GM12878 (cell line): ENCODE data around the gene INTS7. TPM values are rescaled to one million over a fixed set of nuclear protein-coding genes. Genes with fewer than 3 reads are reported as not detected.

Experiments
- ATAC-seq: fragments of 200-7000 bp; cut with Tn5 transposase; 3 replicates; pipeline ENCODE4 v1.9.1; 2020; ENCODE audit warnings: mild to moderate bottlenecking, moderate library complexity
- BruUV-seq: library from RNA; stranded (reverse); fragments of 400-500 nt; replicated peaks from 2 replicates; lab custom pipeline; 2021; lab: Mats Ljungman, UMichigan
- CTCF ChIA-PET: fragments of 300-600 bp; sonication (Branson Sonifier 250); formaldehyde crosslinking; extraction: SDS; loops from one replicate; lab custom pipeline; 2021; ENCODE audit warnings: inconsistent platforms; lab: Yijun Ruan, JAX
- POLR2A ChIA-PET: fragments of 350-600 bp; formaldehyde crosslinking; extraction: SDS; loops from one replicate; lab custom pipeline; 2021; ENCODE audit warnings: inconsistent platforms; lab: Charles Lee
- RAD21 ChIA-PET: fragments of 300-600 bp; sonication (Branson Sonifier 250); formaldehyde crosslinking; loops from one replicate; lab custom pipeline; 2023; ENCODE audit warnings: antibody characterized with exemption; ENCODE audit not compliant: unreplicated experiment; lab: Charles Lee
- SMC1A ChIA-PET: fragments of 300-600 bp; sonication (Branson Sonifier 250); formaldehyde crosslinking; loops from one replicate; lab custom pipeline; 2023; ENCODE audit not compliant: unreplicated experiment, uncharacterized antibody; lab: Charles Lee
- DNase-seq: peaks from one replicate; pipeline ENCODE4 v3.0.0-alpha.2; 2011; ENCODE audit warnings: low read depth, low spot score
- FAIRE-seq: peaks from 3 replicates; lab custom pipeline; 2011; peaks lifted over from hg19 to GRCh38; lab: Jason Lieb, UNC
- H2AFZ ChIP-seq: 2 replicates; pipeline ENCODE4 v1.6.0; 2011; ENCODE audit warnings: low read depth, low read length, control low read depth; ENCODE audit not compliant: control insufficient read depth
- H3K27ac ChIP-seq: 2 replicates; pipeline ENCODE4 v1.5.1; 2011; ENCODE audit warnings: control low read depth; ENCODE audit not compliant: control insufficient read depth, insufficient read depth
- H3K27me3 ChIP-seq, 2 experiments: replicated peaks in 1 of 2; 2 replicates each; pipeline versions ENCODE4 v1.6.0 to v1.6.1; 2011; ENCODE audit warnings: low read length in 1 of 2; ENCODE audit not compliant: control insufficient read depth in 2 of 2, insufficient read depth in 2 of 2
- H3K36me3 ChIP-seq, 2 experiments: 2 replicates each; pipeline ENCODE4 v1.5.1; 2011; ENCODE audit warnings: low read length in 1 of 2; ENCODE audit not compliant: control insufficient read depth in 2 of 2, insufficient read depth in 2 of 2
- H3K4me1 ChIP-seq: 2 replicates; pipeline ENCODE4 v1.6.1; 2011; ENCODE audit warnings: mild to moderate bottlenecking, low read length, moderate library complexity, mixed read lengths; ENCODE audit not compliant: control insufficient read depth, insufficient read depth
- H3K4me2 ChIP-seq: 2 replicates; pipeline ENCODE4 v1.6.0; 2011; ENCODE audit warnings: control low read depth; ENCODE audit not compliant: control insufficient read depth, insufficient read depth
- H3K4me3 ChIP-seq: fragments of 200-600 bp; sonication (generic); 2 replicates; pipeline ENCODE4 v1.5.1; 2016
- H3K79me2 ChIP-seq: 2 replicates; pipeline ENCODE4 v1.6.0; 2011; ENCODE audit warnings: low read length; ENCODE audit not compliant: control insufficient read depth, insufficient read depth
- H3K9ac ChIP-seq: 2 replicates; pipeline ENCODE4 v1.8.0; 2011; ENCODE audit warnings: low read length, control low read depth, mixed read lengths; ENCODE audit not compliant: control insufficient read depth, insufficient read depth
- H3K9me3 ChIP-seq: replicated peaks from 3 replicates; pipeline ENCODE4 v1.5.1; 2011; ENCODE audit warnings: mild to moderate bottlenecking, low read length; ENCODE audit not compliant: control insufficient read depth, insufficient read depth
- H4K20me1 ChIP-seq: 2 replicates; pipeline ENCODE4 v1.6.0; 2011; ENCODE audit not compliant: control insufficient read depth, insufficient read depth
- MYC ChIP-seq: IDR thresholded peaks from 2 replicates; pipeline ENCODE4 v1.6.1; 2011; ENCODE audit warnings: mild to moderate bottlenecking, low read length, moderate library complexity, inconsistent platforms; ENCODE audit not compliant: insufficient read depth, insufficient replicate concordance, insufficient read length, severe bottlenecking
- PAX8 ChIP-seq: fragments of 450-650 bp; IDR thresholded peaks from 2 replicates; pipeline ENCODE4 v1.6.1; 2017; ENCODE audit warnings: mild to moderate bottlenecking, moderate library complexity
- PKNOX1 ChIP-seq: fragments of 450-650 bp; IDR thresholded peaks from 2 replicates; pipeline ENCODE4 v1.6.1; 2016; ENCODE audit warnings: mild to moderate bottlenecking
- PRDM15 ChIP-seq: fragments of 450-650 bp; formaldehyde crosslinking; IDR thresholded peaks from 2 replicates; pipeline ENCODE4 v1.4.0; 2020; ENCODE audit warnings: mild to moderate bottlenecking, moderate library complexity
- SMC3 ChIP-seq: IDR thresholded peaks from 2 replicates; pipeline ENCODE4 v1.6.1; 2011; ENCODE audit warnings: low read length, improper control_type of control experiment, borderline replicate concordance
- SP1 ChIP-seq: IDR thresholded peaks from one replicate; pipeline ENCODE4 v1.6.1; 2011; ENCODE audit warnings: low read depth, low read length
- SREBF2 ChIP-seq: IDR thresholded peaks from 2 replicates; pipeline ENCODE4 v1.6.1; 2012; ENCODE audit warnings: mild to moderate bottlenecking, low read length
- STAT3 ChIP-seq: IDR thresholded peaks from 2 replicates; pipeline ENCODE4 v1.6.1; 2011; ENCODE audit warnings: low read depth, low read length, improper control_type of control experiment
- WGBS: methylation state at CpG from one replicate; pipeline ENCODE4 v1.1.6; 2016; ENCODE audit warnings: low lambda C conversion rate; ENCODE audit not compliant: insufficient replicate concordance, insufficient coverage; ENCODE audit errors: missing lambda C conversion rate; 5-methylcytosine and 5-hydroxymethylcytosine counted together
- in situ Hi-C: fragments of 300-500 bp; cut with MboI; formaldehyde crosslinking; loops from 9 replicates; pipeline ENCODE4 v1.14.3; 2018; ENCODE audit warnings: mixed read lengths
- intact Hi-C: fragments of 100-400 bp; cut with micrococcal nuclease; formaldehyde crosslinking; loops from one replicate; pipeline ENCODE4 v1.14.2; 2022; ENCODE audit not compliant: unreplicated experiment
- polyA plus RNA-seq, 11 experiments: library from polyadenylated mRNA; depleted of rRNA in 4 of 11; unstranded in 6 of 11; stranded (reverse) in 5 of 11; fragments of >200 nt; fragmentation: Nextera tagmentation in 4 of 11; fragmentation: Illumina TruSeq in 1 of 11; extraction: Ambion mirVana in 4 of 11; extraction: Trizol in 1 of 11; gene quantifications; 1 replicate in 1 of 11; 2 replicates in 10 of 11; pipeline versions ENCODE4 v1.2.1 to v1.2.3, GENCODE V29; 2011 to 2016; ENCODE audit warnings: inconsistent platforms in 2 of 11, missing spikeins in 2 of 11, low read depth in 1 of 11
- total RNA-seq, 4 experiments: library from RNA; depleted of rRNA in 3 of 4; stranded (reverse); fragments of >200 nt in 3 of 4; fragmentation: Illumina TruSeq in 1 of 4; extraction: Trizol in 1 of 4; gene quantifications; 2 replicates each; pipeline versions ENCODE4 v1.2.1 to v1.2.3, GENCODE V29; 2013 to 2021

Gene INTS7
- total and polyA plus RNA-seq, 10 of the 15 experiments (the other 5 are each of a cell fraction or from before 2014, with no cell fraction given), result 17.1 to 49.1 (median 26.8) TPM

DNA sequence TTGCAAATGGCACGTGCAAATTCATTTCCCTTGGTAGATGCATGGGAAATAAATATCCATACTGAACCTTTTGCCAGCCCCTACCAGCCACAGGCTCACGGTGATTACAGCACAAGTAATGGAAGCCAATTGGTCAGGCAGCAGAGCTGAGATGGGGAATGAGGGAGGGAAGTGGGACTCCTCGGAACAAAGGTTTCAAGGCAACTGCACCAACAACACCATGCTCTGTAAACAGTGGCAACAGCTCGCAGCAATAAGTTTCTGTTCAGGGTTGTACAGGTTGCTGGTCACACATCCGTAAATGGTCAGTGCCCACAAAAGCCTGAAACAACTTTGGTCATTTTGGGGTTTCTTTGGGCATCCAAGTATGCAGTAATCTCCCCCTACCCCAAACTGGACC is 142.1 kb downstream of the INTS7 start:
- no peak overlapping the region for H3K27ac ChIP-seq
- H3K9ac ChIP-seq, result no peak overlapping the region
- no peak for FAIRE-seq
- DNase-seq, result no peak
- in situ Hi-C loops, result no loop called here
- H3K4me3 ChIP-seq, result no peak overlapping the region
- WGBS, result 57% methylated on average over 5 of the region's 5 CpGs
- TF ChIP-seq SP1 (no peak), PKNOX1 (no peak), PAX8 (no peak), PRDM15 (CRISPR knock-in tag) (no peak), MYC (no peak), SREBF2 (no peak), STAT3 (no peak), SMC3 (no peak)
- no TSS peak for BruUV-seq
- ChIA-PET CTCF (interaction anchor here (0.7 to 0.9 kb wide), 3 partner anchors 25 to 195 kb away, joined by 3 read pairs; no protein-coding TSS in a partner anchor), POLR2A (no interaction called here), RAD21 (interaction anchor here (1.2 to 1.4 kb wide), 2 partner anchors 9 kb away, joined by 3 read pairs; no protein-coding TSS in a partner anchor), SMC1A (interaction anchor here (0.9 to 1.6 kb wide), 5 partner anchors 9 to 52 kb away, joined by 3 to 9 read pairs (median 4); no protein-coding TSS in a partner anchor)
- intact Hi-C loops, result no loop called here
- H3K4me2 ChIP-seq, result no peak overlapping the region
- no peak overlapping the region for H2AFZ ChIP-seq
- no peaks in the 10 kb centered on the region for H4K20me1 ChIP-seq
- no peaks in the 10 kb centered on the region for H3K27me3 ChIP-seq
- no peak for ATAC-seq
- no peaks in the 10 kb centered on the region for H3K36me3 ChIP-seq
- no peaks in the 10 kb centered on the region for H3K79me2 ChIP-seq
- H3K4me1 ChIP-seq, result no peaks in the 10 kb centered on the region
- H3K9me3 ChIP-seq, result no peaks in the 10 kb centered on the region; the same call in 2 of the 3 replicates
